Kidney (tissue), 14 donors: ENCODE measurements around the gene TINAG. TPM values are rescaled to one million over a fixed set of nuclear protein-coding genes. Genes with fewer than 3 reads are reported as not detected.
"Not testable (repeated sequence)": the region's sequence is repeated elsewhere in the genome, so short reads cannot be mapped to it uniquely, and the experiment has no call there.

Experiments used
- DNase-seq, 5 donors: peaks; one replicate each; pipeline ENCODE4 v3.0.0-alpha.2; 2013 to 2020
- FAIRE-seq: peaks from 2 replicates; lab custom pipeline; 2012; peaks lifted over from hg19 to GRCh38; lab: Jason Lieb, UNC
- H3K27ac ChIP-seq, 2 donors: one replicate each; pipeline ENCODE4 v1.7.0; 2013; ENCODE audit warnings: low read depth in 2 of 2, low read length in 2 of 2, inconsistent platforms in 1 of 2
- H3K27me3 ChIP-seq: one replicate; pipeline ENCODE4 v1.7.1; 2013; ENCODE audit warnings: low read length, inconsistent platforms; ENCODE audit not compliant: control insufficient read depth, insufficient read depth
- H3K36me3 ChIP-seq, 3 donors: one replicate each; pipeline versions ENCODE4 v1.7.0 to v1.7.1; 2013; ENCODE audit warnings: low read length in 3 of 3, control low read depth in 1 of 3, inconsistent platforms in 1 of 3; ENCODE audit not compliant: insufficient read depth in 3 of 3, control insufficient read depth in 2 of 3
- H3K4me1 ChIP-seq, 3 donors: one replicate each; pipeline versions ENCODE4 v1.7.0 to v1.7.1; 2013; ENCODE audit warnings: low read length in 3 of 3, inconsistent platforms in 1 of 3, low read depth in 1 of 3; ENCODE audit not compliant: control insufficient read depth in 2 of 3, insufficient read depth in 2 of 3
- H3K4me3 ChIP-seq, 3 donors: one replicate each; pipeline versions ENCODE4 v1.7.0 to v1.8.1; 2013; ENCODE audit warnings: low read length in 3 of 3, control low read depth in 1 of 3, inconsistent platforms in 1 of 3
- H3K9ac ChIP-seq, 3 donors: one replicate each; pipeline versions ENCODE4 v1.7.0 to v1.7.1; 2013; ENCODE audit warnings: low read length in 3 of 3, control low read depth in 1 of 3, inconsistent platforms in 1 of 3
- H3K9me3 ChIP-seq, 3 donors: one replicate each; pipeline versions ENCODE4 v1.7.0 to v1.7.1; 2013; ENCODE audit warnings: low read length in 3 of 3, control low read depth in 1 of 3, inconsistent platforms in 1 of 3; ENCODE audit not compliant: control insufficient read depth in 2 of 3, insufficient read depth in 1 of 3
- CTCF ChIP-seq: IDR thresholded peaks from 3 replicates; pipeline ENCODE4 v1.5.1; 2012; ENCODE audit warnings: mild to moderate bottlenecking, moderate library complexity, borderline replicate concordance; ENCODE audit not compliant: insufficient read depth; ENCODE audit errors: extremely low read depth
- intact Hi-C: fragments of 100-400 bp; cut with DNase I; formaldehyde crosslinking; loops from one replicate; pipeline ENCODE4 v1.11.1; 2022
- polyA plus RNA-seq: library from polyadenylated mRNA; stranded (reverse); fragments of 350-450 nt; fragmentation: Illumina TruSeq; extraction: RNeasy Lipid Tissue Mini Kit (QIAGEN cat#74804); gene quantifications from one replicate; pipeline ENCODE4 v1.2.3, GENCODE V29; 2014; ENCODE audit warnings: low read depth, low replicate concordance; ENCODE audit not compliant: insufficient read depth
- total RNA-seq: library from RNA; stranded (reverse); fragmentation: NEBNext Ultra II Directional; extraction: Animal tissue kit (Norgen Biotek cat#: 25700); gene quantifications from one replicate; pipeline ENCODE4 v1.2.1, GENCODE V29; 2021
- donor health status: control.
- donor health status: control.
- donor health status: control.
- donor health status: control.
- donor health status: control.
- donor health status: DM: yes; HTN: yes; CAD: no.
- donor health status: Normal renal cell carcinoma (clear cell type).

Gene TINAG
- total and polyA plus RNA-seq, 2 donors from 2014 or later, result 22.1 to 73.0 TPM

- H3K27ac ChIP-seq, result no peak overlapping the region
- no peak for TF ChIP-seq CTCF
- no peaks in the 10 kb centered on the region for H3K36me3 ChIP-seq
- no peaks in the 10 kb centered on the region for H3K9me3 ChIP-seq
- intact Hi-C loops, result no loop called here
- peak overlapping the region in 1 of 3 donors; percentile 15 for H3K4me3 ChIP-seq
- H3K9ac ChIP-seq, result no peak overlapping the region
- no peak for FAIRE-seq
- no peak for DNase-seq
- no peaks in the 10 kb centered on the region for H3K4me1 ChIP-seq
- H3K27me3 ChIP-seq, result no peaks in the 10 kb centered on the region
These were observed 7.4 kb downstream of the TINAG start for GRCh38 chr6:54315656-54316055.

GRCh38 chr6:54320871-54321270, 12.6 kb downstream of the TINAG start:
- Histone ChIP-seq H3K4me1 (no peaks in the 10 kb centered on the region), H3K36me3 (no peaks in the 10 kb centered on the region), H3K9ac (no peak overlapping the region), H3K27me3 (no peaks in the 10 kb centered on the region), H3K4me3 (no peak overlapping the region), H3K27ac (no peak overlapping the region), H3K9me3 (no peaks in the 10 kb centered on the region)
- FAIRE-seq (no peak), DNase-seq (no peak)
- TF ChIP-seq CTCF, result no peak
- intact Hi-C loops, result no loop called here

GRCh38 chr6:54327631-54328030, 19.4 kb downstream of the TINAG start:
- Histone ChIP-seq H3K9me3 (peaks cover 0 to 7% (median 0%) of the 10 kb centered on the region in 3 donors), H3K27ac (no peak overlapping the region), H3K36me3 (peaks cover 0 to 14% (median 3%) of the 10 kb centered on the region in 3 donors), H3K4me3 (no peak overlapping the region), H3K9ac (no peak overlapping the region), H3K27me3 (no peaks in the 10 kb centered on the region), H3K4me1 (no peaks in the 10 kb centered on the region)
- intact Hi-C loops, result no loop called here
- FAIRE-seq (no peak), DNase-seq (no peak)
- no peak for TF ChIP-seq CTCF

- DNase-seq, H3K9ac ChIP-seq, H3K9me3 ChIP-seq, H3K27ac ChIP-seq, H3K4me3 ChIP-seq, FAIRE-seq, H3K4me1 ChIP-seq, H3K27me3 ChIP-seq, intact Hi-C loops: not testable (repeated sequence)
- peaks cover 0 to 14% (median 3%) of the 10 kb centered on the region in 3 donors for H3K36me3 ChIP-seq
These were observed 23.3 kb downstream of the TINAG start for GRCh38 chr6:54331571-54331970.
